Hematopoietic multipotent progenitor cell treated with erythropoietin and hydrocortisone succinate and interleukin-3 and kit ligand, for 8 days (in vitro differentiated cells): ENCODE results near the gene SFMBT1.

Experiments used
- DNase-seq: peaks from one replicate; pipeline ENCODE4 v3.0.0-alpha.2; 2015

SFMBT1 gene

GRCh38 chr3:53045518-53046170 lies at the start of gene SFMBT1:
Gene SFMBT1, minus strand, starts transcription at chr3:53046073. Its CDS starts 76,945 bp downstream, at chr3:52969128.
- peak; percentile 67 for DNase-seq

- DNase-seq = no peak
These were observed 47.1 kb upstream of the SFMBT1 start for GRCh38 chr3:53092942-53093341.

GRCh38 chr3:53092216-53092615 lies 46.3 kb upstream of the SFMBT1 start:
- no peak for DNase-seq

GRCh38 chr3:53091011-53091410 lies 45.1 kb upstream of the SFMBT1 start:
- no peak for DNase-seq

GRCh38 chr3:53089511-53089910 lies 43.6 kb upstream of the SFMBT1 start:
- DNase-seq = no peak

GRCh38 chr3:53085476-53085875 lies 39.6 kb upstream of the SFMBT1 start:
- no peak for DNase-seq

- peak; percentile 16 for DNase-seq
These were observed 38.6 kb upstream of the SFMBT1 start for GRCh38 chr3:53084310-53085001.

- DNase-seq = peak; percentile 87
These were observed 38.1 kb upstream of the SFMBT1 start for GRCh38 chr3:53083949-53084309.

GRCh38 chr3:53083521-53083920 lies 37.6 kb upstream of the SFMBT1 start:
- peak; percentile 71 for DNase-seq

GRCh38 chr3:53082736-53083135 lies 36.9 kb upstream of the SFMBT1 start:
- no peak for DNase-seq

- no peak for DNase-seq
These were observed 35.4 kb upstream of the SFMBT1 start for GRCh38 chr3:53081318-53081717.

GRCh38 chr3:53080612-53081205 lies 34.8 kb upstream of the SFMBT1 start:
- no peak for DNase-seq

- no peak for DNase-seq
These were observed 34.1 kb upstream of the SFMBT1 start for GRCh38 chr3:53079791-53080555.

- no peak for DNase-seq
These were observed 33.3 kb upstream of the SFMBT1 start for GRCh38 chr3:53079147-53079546.

GRCh38 chr3:53078656-53079055 lies 32.8 kb upstream of the SFMBT1 start:
- DNase-seq = no peak

- DNase-seq = no peak
These were observed 31.8 kb upstream of the SFMBT1 start for GRCh38 chr3:53077476-53078220.

GRCh38 chr3:53075743-53076140 lies 29.9 kb upstream of the SFMBT1 start:
- no peak for DNase-seq

- no peak for DNase-seq
These were observed 29.2 kb upstream of the SFMBT1 start for GRCh38 chr3:53074761-53075742.

- DNase-seq = no peak
These were observed 28.5 kb upstream of the SFMBT1 start for GRCh38 chr3:53074366-53074696.

- no peak for DNase-seq
These were observed 27.9 kb upstream of the SFMBT1 start for GRCh38 chr3:53073553-53074365.
